HepG2 (cell line): ENCODE data around the gene SLC31A2. TPM values are rescaled to one million over a fixed set of nuclear protein-coding genes. Genes with fewer than 3 reads are reported as not detected.

Experiments used
- ATF6 ChIP-seq: sonication (generic); formaldehyde crosslinking; conservative IDR thresholded peaks from 2 replicates; pipeline ENCODE4 v1.4.0; 2020; ENCODE audit warnings: missing genetic modification reagents
- CHD4 ChIP-seq: fragments of 200-600 bp; sonication (generic); IDR thresholded peaks from 2 replicates; pipeline ENCODE4 v1.7.0; 2017; ENCODE audit warnings: mild to moderate bottlenecking, low read length, borderline replicate concordance
- CREBL2 ChIP-seq: sonication (generic); formaldehyde crosslinking; IDR thresholded peaks from 2 replicates; pipeline ENCODE4 v1.8.1; 2023; ENCODE audit warnings: missing genetic modification reagents, mild to moderate bottlenecking, borderline replicate concordance
- ELF3 ChIP-seq: IDR thresholded peaks from 2 replicates; pipeline ENCODE4 v1.6.1; 2016; ENCODE audit warnings: missing genetic modification reagents, missing compliant biosample characterization
- ELF4 ChIP-seq: sonication (generic); formaldehyde crosslinking; IDR thresholded peaks from 2 replicates; pipeline ENCODE4 v1.5.0; 2020; ENCODE audit warnings: missing genetic modification reagents, mild to moderate bottlenecking, moderate library complexity, borderline replicate concordance
- FOXK1 ChIP-seq: sonication (generic); formaldehyde crosslinking; IDR thresholded peaks from 2 replicates; pipeline ENCODE4 v1.4.0; 2020; ENCODE audit warnings: low read depth, missing genetic modification reagents, borderline replicate concordance
- HNF4A ChIP-seq: sonication (generic); formaldehyde crosslinking; IDR thresholded peaks from 2 replicates; pipeline ENCODE4 v1.4.0; 2020; ENCODE audit warnings: missing genetic modification reagents
- HNRNPK ChIP-seq: fragments of 200-400 bp; formaldehyde crosslinking; IDR thresholded peaks from 2 replicates; pipeline ENCODE4 v1.6.1; 2018; ENCODE audit warnings: low read length, low read depth, moderate library complexity, mild to moderate bottlenecking; ENCODE audit not compliant: poor library complexity, severe bottlenecking
- LCORL ChIP-seq, 2 experiments: fragments of 450-650 bp in 1 of 2; sonication (generic) in 1 of 2; formaldehyde crosslinking in 1 of 2; IDR thresholded peaks; 2 replicates each; pipeline versions ENCODE4 v1.5.0 to v1.6.1; 2017 to 2020; ENCODE audit warnings: antibody characterized with exemption in 1 of 2, missing genetic modification reagents in 1 of 2
- MTA1 ChIP-seq: sonication (generic); formaldehyde crosslinking; IDR thresholded peaks from 2 replicates; pipeline ENCODE4 v1.4.0; 2020; ENCODE audit warnings: missing genetic modification reagents, mild to moderate bottlenecking, borderline replicate concordance
- PLRG1 ChIP-seq: fragments of 450-650 bp; conservative IDR thresholded peaks from 2 replicates; pipeline ENCODE4 v1.6.1; 2016
- RXRA ChIP-seq: sonication (generic); formaldehyde crosslinking; IDR thresholded peaks from 2 replicates; pipeline ENCODE4 v1.5.1; 2020; ENCODE audit warnings: missing genetic modification reagents
- SRF ChIP-seq: IDR thresholded peaks from 2 replicates; pipeline ENCODE4 v1.6.1; 2011; ENCODE audit warnings: mild to moderate bottlenecking, low read depth, low read length, moderate library complexity
- SRSF9 ChIP-seq: fragments of 200-400 bp; formaldehyde crosslinking; IDR thresholded peaks from 2 replicates; pipeline ENCODE4 v1.6.1; 2018; ENCODE audit warnings: borderline replicate concordance, mild to moderate bottlenecking, low read depth, low read length; ENCODE audit not compliant: insufficient read depth, poor library complexity, severe bottlenecking
- TARDBP ChIP-seq: sonication (generic); formaldehyde crosslinking; IDR thresholded peaks from 2 replicates; pipeline ENCODE4 v1.8.0; 2022; ENCODE audit warnings: mild to moderate bottlenecking, missing genetic modification reagents
- TFDP2 ChIP-seq: sonication (generic); formaldehyde crosslinking; IDR thresholded peaks from 2 replicates; pipeline ENCODE4 v1.4.0; 2020; ENCODE audit warnings: missing genetic modification reagents
- XBP1 ChIP-seq: sonication (generic); formaldehyde crosslinking; IDR thresholded peaks from 2 replicates; pipeline ENCODE4 v1.5.0; 2020; ENCODE audit warnings: missing genetic modification reagents
- ZBTB2 ChIP-seq: sonication (generic); formaldehyde crosslinking; IDR thresholded peaks from 2 replicates; pipeline ENCODE4 v1.8.0; 2022; ENCODE audit warnings: low read depth, missing genetic modification reagents
- ZBTB26 ChIP-seq: IDR thresholded peaks from 2 replicates; pipeline ENCODE4 v1.6.1; 2016; ENCODE audit warnings: missing compliant biosample characterization, missing genetic modification reagents, borderline replicate concordance
- ZNF264 ChIP-seq: sonication (generic); formaldehyde crosslinking; IDR thresholded peaks from 2 replicates; pipeline ENCODE4 v1.4.0; 2020; ENCODE audit warnings: missing genetic modification reagents
- ZNF354B ChIP-seq: sonication (generic); formaldehyde crosslinking; IDR thresholded peaks from 2 replicates; pipeline ENCODE4 v1.8.0; 2022; ENCODE audit warnings: mild to moderate bottlenecking, missing genetic modification reagents
- ZNF7 ChIP-seq: IDR thresholded peaks from 2 replicates; pipeline ENCODE4 v1.6.1; 2016; ENCODE audit warnings: missing biosample characterization, missing genetic modification reagents
- ZSCAN30 ChIP-seq: sonication (generic); formaldehyde crosslinking; IDR thresholded peaks from 2 replicates; pipeline ENCODE4 v1.5.0; 2020; ENCODE audit warnings: mild to moderate bottlenecking, missing genetic modification reagents
- polyA plus RNA-seq, 8 experiments: library from polyadenylated mRNA; depleted of rRNA in 3 of 8; stranded (reverse) in 7 of 8; unstranded in 1 of 8; fragments of >200 nt; fragmentation: Illumina TruSeq in 4 of 8; extraction: Trizol in 4 of 8; gene quantifications; 2 replicates each; pipeline versions ENCODE4 v1.2.1 to v1.2.3, GENCODE V29; 2011 to 2016; ENCODE audit warnings: low read depth in 4 of 8, missing spikeins in 1 of 8, mixed read lengths in 1 of 8; ENCODE audit not compliant: insufficient read depth in 1 of 8
- total RNA-seq, 5 experiments: library from RNA; depleted of rRNA; stranded (reverse); fragments of >200 nt; fragmentation: Illumina TruSeq; extraction: Trizol; gene quantifications; 2 replicates each; pipeline ENCODE4 v1.2.3, GENCODE V29; 2016; ENCODE audit warnings: low read depth in 1 of 5

Gene SLC31A2
- total and polyA plus RNA-seq, 2 of the 13 experiments (the other 11 are each of a cell fraction or from before 2014, with no cell fraction given): 9.3 to 10.2 TPM

- peak; percentile 55 for TF ChIP-seq TFDP2 (CRISPR knock-in tag)
- TF ChIP-seq ELF4 (CRISPR knock-in tag): no peak
- TF ChIP-seq ZNF7 (CRISPR knock-in tag): no peak
- no peak for TF ChIP-seq PLRG1
- no peak; the same call in 1 of the 2 replicates for TF ChIP-seq MTA1 (CRISPR knock-in tag)
- TF ChIP-seq SRF: no peak
- no peak for TF ChIP-seq LCORL (IDR thresholded peaks at IDR 0.05)
- TF ChIP-seq LCORL (CRISPR knock-in tag; IDR thresholded peaks at IDR 0.05): 0 out of 2 replicates have a peak, but pooled peaks have one; percentile 15
- no peak for TF ChIP-seq ZSCAN30 (CRISPR knock-in tag)
- no peak for TF ChIP-seq ATF6 (CRISPR knock-in tag)
- TF ChIP-seq RXRA (CRISPR knock-in tag): peak; percentile 17; the same call in 1 of the 2 replicates
- no peak for TF ChIP-seq CHD4
- TF ChIP-seq SRSF9: no peak
- TF ChIP-seq HNF4A (CRISPR knock-in tag): no peak; the same call in 1 of the 2 replicates
- TF ChIP-seq ELF3 (CRISPR knock-in tag): no peak; the same call in 1 of the 2 replicates
- TF ChIP-seq ZBTB2 (CRISPR knock-in tag): no peak
- TF ChIP-seq ZNF264 (CRISPR knock-in tag): no peak
- TF ChIP-seq ZBTB26 (CRISPR knock-in tag): no peak
- peak; percentile 51; the same call in 1 of the 2 replicates for TF ChIP-seq FOXK1 (CRISPR knock-in tag)
- TF ChIP-seq TARDBP (CRISPR knock-in tag): peak; percentile 46; the same call in 1 of the 2 replicates
- TF ChIP-seq XBP1 (CRISPR knock-in tag): no peak
- TF ChIP-seq ZNF354B (CRISPR knock-in tag): no peak
- peak; percentile 68 for TF ChIP-seq HNRNPK
- no peak for TF ChIP-seq CREBL2
Measured at GRCh38 chr9:113150670-113151611, at the start of gene SLC31A2 (continued).
